ENCODE data around the gene EPHA2.
A peak's percentile ranks its signal among the peaks of the same experiment; 100 is the strongest.

The EPHA2 gene

DNA sequence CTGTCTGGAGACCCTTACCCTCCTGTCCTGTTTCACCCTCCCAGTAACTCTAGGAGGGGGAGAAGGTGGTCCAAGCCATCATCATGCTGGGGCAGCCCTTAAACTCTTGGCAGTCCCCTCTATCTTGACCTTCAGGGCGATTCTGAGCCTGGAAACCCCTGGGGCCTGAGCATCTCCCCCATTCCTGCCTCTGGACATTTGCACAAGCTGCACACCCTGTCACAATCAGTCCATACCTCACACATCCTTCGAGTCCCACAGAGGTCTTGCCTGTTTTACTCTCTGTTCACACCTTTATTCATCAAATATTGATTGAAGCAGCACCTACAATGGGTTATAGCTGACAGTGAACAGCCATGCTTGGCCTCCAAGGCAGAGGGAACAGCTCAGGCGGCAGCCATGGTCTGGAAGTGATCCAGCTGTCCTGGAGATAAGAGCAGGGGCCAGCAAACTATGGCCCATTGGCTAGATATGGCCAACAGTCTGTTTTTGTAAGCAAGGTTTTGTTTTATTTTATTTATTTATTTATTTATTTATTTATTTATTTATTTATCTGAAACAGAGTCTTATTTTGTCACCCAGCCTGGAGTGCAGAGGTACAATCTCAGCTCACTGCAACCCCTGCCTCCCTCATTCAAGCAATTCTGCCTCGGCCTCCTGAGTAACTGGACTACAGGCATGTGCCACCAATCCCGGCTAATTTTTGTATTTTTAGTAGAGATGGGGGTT is 75.3 kb downstream of the EPHA2 start:
- intact Hi-C loops (cut with DNase I): loop anchor here (2.0 kb wide), 1 partner anchor 282 kb away; no protein-coding TSS in a partner anchor
- DNase-seq: peak in 1 of 10 donors; percentile 73

DNA sequence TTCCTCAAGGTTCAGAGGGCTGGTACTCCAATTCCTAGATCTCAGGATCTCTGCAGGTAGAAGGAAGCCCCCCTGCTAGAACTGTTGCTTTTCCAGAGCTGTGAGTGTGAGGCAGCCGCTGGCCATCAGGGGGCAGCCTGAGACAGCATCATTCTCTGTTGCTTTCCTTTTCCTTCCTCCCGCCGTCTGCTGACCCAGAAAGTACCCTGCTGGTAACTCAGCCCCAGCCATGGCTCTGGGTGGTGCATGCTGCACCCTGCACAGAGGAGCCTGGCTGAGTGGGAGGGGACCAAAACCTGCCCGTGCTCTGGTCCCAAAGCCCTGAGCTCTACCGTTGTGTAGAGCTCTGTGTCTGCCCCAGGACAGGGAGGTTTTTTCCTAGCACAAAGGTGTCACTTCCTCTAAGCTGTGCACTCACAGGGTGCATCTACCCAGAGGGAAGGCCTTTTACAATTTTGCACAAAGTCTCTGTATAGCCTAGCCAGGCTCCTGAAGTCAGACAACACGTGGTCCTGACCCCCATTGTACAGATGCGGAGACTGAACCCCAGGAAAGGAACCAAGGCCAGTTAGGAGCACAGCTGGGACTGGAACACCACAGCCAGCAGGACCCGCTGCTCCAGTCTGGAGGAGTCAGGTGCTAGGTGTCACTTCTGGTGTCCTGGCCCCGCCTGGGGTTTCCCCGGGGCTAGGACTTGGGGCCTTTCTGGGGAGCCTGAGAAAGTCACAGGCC is 76.8 kb downstream of the EPHA2 start:
- DNase-seq: peak; percentile 49 to 96 (median 78)
- intact Hi-C loops (cut with DNase I): loop anchor here (1.0 to 5.0 kb wide), 3 partner anchors 108 to 358 kb away; partner anchors contain the start of gene SPATA21

- intact Hi-C loops (cut with DNase I): loop anchor here (2.0 to 5.0 kb wide), 2 partner anchors 167 to 360 kb away; partner anchors contain the start of gene SPATA21
- no peak for DNase-seq
Measured at GRCh38 chr1:16077406-16078245, 78.2 kb downstream of the EPHA2 start.

DNA sequence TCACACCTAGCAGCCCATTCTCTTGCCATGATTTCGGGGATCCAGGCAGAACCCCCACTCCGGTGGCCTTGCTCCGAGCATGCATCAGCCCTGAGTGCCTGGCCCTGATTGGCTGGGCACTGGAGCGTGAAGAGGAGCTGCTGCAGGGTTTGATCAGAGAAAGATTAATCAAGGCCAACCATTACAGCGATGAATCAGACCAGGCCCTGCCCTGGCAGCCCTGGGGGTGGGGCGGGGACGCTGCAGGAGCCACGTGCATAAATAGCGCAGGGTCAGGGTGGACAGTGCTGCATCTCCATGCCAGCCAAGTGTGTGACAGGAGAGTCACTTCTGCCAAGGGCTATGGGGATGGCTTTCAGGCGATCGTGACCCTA is 79.0 kb downstream of the EPHA2 start:
- intact Hi-C loops (cut with DNase I): loop anchor here (5.0 kb wide), 1 partner anchor 360 kb away; the partner anchor contains the start of gene SPATA21
- DNase-seq: no peak

GRCh38 chr1:16076031-16076864 is 79.6 kb downstream of the EPHA2 start:
- DNase-seq: no peak

DNA sequence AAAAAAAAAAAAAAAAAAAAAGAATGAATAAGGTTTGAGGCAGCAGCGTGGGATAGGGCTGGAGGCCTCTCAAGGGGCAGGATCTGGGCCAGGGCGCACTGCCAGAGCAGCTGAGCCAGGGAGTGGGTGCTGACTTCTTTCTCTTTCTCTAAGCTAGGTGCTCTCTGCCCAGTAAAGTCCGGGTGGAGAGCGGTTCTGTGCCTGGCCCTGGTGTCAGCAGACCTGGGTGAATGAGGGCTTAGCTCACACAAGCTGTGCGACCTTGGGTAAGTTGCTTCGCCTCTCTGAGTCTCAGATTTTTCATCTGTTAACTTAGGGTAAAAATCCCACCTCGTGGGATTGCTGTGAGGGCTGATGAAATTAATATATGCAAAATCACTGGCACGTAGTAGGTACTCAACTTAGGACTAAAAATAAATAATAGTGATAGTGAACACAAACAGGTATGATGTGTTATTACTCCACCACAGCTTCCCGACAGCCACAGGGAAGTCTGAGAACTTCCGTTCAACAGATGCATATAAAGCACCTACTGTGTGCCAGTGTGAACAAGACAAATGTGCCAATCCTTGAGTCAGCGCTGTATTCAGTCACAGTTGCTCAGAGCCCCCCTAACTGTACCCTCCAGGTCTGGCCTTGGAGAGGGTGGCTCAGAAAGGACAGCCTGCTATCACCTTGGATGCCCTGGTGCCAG is 80.4 kb downstream of the EPHA2 start:
- intact Hi-C loops (cut with DNase I): loop anchor here (5.0 kb wide), 1 partner anchor 362 kb away; the partner anchor contains the start of gene SPATA21
- peak in 2 of 10 donors; percentile 35 to 75 for DNase-seq

More at GRCh38 chr1:16076031-16076864, 79.6 kb downstream of the EPHA2 start:
- intact Hi-C loops (cut with DNase I): loop anchor here (5.0 kb wide), 1 partner anchor 361 kb away; the partner anchor contains the start of gene SPATA21
